Sigmoid colon (tissue), 7 donors: ENCODE measurements around the gene PSMD11. TPM values are rescaled to one million over a fixed set of nuclear protein-coding genes. Genes with fewer than 3 reads are reported as not detected.
A peak's percentile ranks its signal among the peaks of the same experiment; 100 is the strongest.

Experiments used
- DNase-seq: peaks from one replicate; pipeline ENCODE4 v3.0.0-alpha.2; 2019
- H3K27ac ChIP-seq, 4 donors: fragments of 200-600 bp; sonication (generic); one replicate each; pipeline ENCODE4 v1.5.1; 2016 to 2019; ENCODE audit warnings: mild to moderate bottlenecking in 1 of 4
- H3K27me3 ChIP-seq, 3 donors: fragments of 200-600 bp; sonication (generic); one replicate each; pipeline ENCODE4 v1.5.1; 2019; ENCODE audit warnings: mild to moderate bottlenecking in 1 of 3
- H3K36me3 ChIP-seq, 4 donors: fragments of 200-600 bp; sonication (generic); one replicate each; pipeline ENCODE4 v1.5.1; 2016 to 2019
- H3K4me1 ChIP-seq, 4 donors: fragments of 200-600 bp; sonication (generic); one replicate each; pipeline ENCODE4 v1.5.1; 2017 to 2019
- H3K4me3 ChIP-seq, 4 donors: fragments of 200-600 bp; sonication (generic); one replicate each; pipeline ENCODE4 v1.5.1; 2017 to 2019; ENCODE audit warnings: mild to moderate bottlenecking in 2 of 4, moderate library complexity in 1 of 4
- H3K9me3 ChIP-seq, 4 donors: fragments of 200-600 bp in 3 of 4; sonication (generic) in 3 of 4; one replicate each; pipeline versions ENCODE4 v1.5.1 to v1.6.1; 2013 to 2019
- EP300 ChIP-seq, 4 donors: sonication (generic); formaldehyde crosslinking; IDR thresholded peaks; one replicate each; pipeline ENCODE4 v1.6.1; 2017; ENCODE audit warnings: antibody characterized with exemption in 4 of 4
- POLR2A ChIP-seq, 2 donors: fragments of 450-650 bp; IDR thresholded peaks; one replicate each; pipeline ENCODE4 v1.6.1; 2016; ENCODE audit warnings: antibody characterized with exemption in 2 of 2, mild to moderate bottlenecking in 2 of 2, moderate library complexity in 2 of 2
- POLR2AphosphoS5 ChIP-seq, 4 donors: sonication (generic); formaldehyde crosslinking; IDR thresholded peaks; one replicate each; pipeline ENCODE4 v1.6.1; 2017; ENCODE audit warnings: antibody characterized with exemption in 4 of 4
- WGBS, 2 donors: extraction: QIAGEN DNeasy Blood & Tissue Kit; methylation state at CpG; one replicate each; pipeline ENCODE4 v1.1.7; 2013; 5-methylcytosine and 5-hydroxymethylcytosine counted together
- intact Hi-C: fragments of 100-400 bp; cut with DNase I; formaldehyde crosslinking; loops from one replicate; pipeline ENCODE4 v1.15.1; 2023
- polyA plus RNA-seq, 3 donors: library from polyadenylated mRNA; stranded (reverse); fragments of 200-250 nt; gene quantifications; one replicate each; pipeline ENCODE4 v1.2.3, GENCODE V29; 2013
- total RNA-seq, 4 donors: library from RNA; depleted of rRNA; stranded (reverse); fragments of >200 nt; gene quantifications; one replicate each; pipeline ENCODE4 v1.1.0, GENCODE V29; 2016
- TF ChIP-seq, protein P1 (sequence below), 4 experiments: fragments of 450-650 bp in 3 of 4; fragments of 200-600 bp in 1 of 4; IDR thresholded peaks; one replicate each; pipeline ENCODE4 v1.5.1; 2016 to 2019; ENCODE audit warnings: antibody characterized with exemption in 4 of 4, mild to moderate bottlenecking in 3 of 4, moderate library complexity in 2 of 4
- donor health status: healthy with polysubstance abuse.
- donor health status: Bipolar disorder and iron deficiency.
- donor health status: healthy.

The PSMD11 gene
- total and polyA plus RNA-seq, 7 donors = 42.0 to 71.7 (median 43.9) TPM

DNA sequence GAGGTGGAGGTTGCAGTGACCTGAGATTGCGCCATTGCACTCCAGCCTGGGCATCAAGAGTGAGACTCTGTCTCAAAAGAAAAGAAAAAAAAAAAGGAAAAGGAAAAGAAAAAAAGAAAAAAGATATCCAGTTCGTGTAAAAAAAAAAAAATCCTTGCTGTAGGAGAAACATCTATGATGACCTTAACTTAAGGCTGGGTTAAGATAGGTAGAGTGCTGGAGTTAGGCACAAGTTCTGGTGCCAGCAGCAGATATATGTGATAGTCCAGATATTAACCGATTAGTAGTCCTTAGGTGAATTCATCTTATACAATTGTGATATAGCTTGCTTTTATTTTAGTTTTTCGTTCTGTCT, 17.2 kb downstream of the PSMD11 start:
- DNase-seq = no peak
- TF ChIP-seq EP300 (IDR thresholded peaks at IDR 0.05) (no peak), POLR2AphosphoS5 (IDR thresholded peaks at IDR 0.05) (no peak), POLR2A (IDR thresholded peaks at IDR 0.05) (no peak)
- TF ChIP-seq, protein P1, sequence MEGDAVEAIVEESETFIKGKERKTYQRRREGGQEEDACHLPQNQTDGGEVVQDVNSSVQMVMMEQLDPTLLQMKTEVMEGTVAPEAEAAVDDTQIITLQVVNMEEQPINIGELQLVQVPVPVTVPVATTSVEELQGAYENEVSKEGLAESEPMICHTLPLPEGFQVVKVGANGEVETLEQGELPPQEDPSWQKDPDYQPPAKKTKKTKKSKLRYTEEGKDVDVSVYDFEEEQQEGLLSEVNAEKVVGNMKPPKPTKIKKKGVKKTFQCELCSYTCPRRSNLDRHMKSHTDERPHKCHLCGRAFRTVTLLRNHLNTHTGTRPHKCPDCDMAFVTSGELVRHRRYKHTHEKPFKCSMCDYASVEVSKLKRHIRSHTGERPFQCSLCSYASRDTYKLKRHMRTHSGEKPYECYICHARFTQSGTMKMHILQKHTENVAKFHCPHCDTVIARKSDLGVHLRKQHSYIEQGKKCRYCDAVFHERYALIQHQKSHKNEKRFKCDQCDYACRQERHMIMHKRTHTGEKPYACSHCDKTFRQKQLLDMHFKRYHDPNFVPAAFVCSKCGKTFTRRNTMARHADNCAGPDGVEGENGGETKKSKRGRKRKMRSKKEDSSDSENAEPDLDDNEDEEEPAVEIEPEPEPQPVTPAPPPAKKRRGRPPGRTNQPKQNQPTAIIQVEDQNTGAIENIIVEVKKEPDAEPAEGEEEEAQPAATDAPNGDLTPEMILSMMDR (IDR thresholded peaks at IDR 0.05) = no peak
- 69 to 75% methylated on average over 4 of the region's 4 CpGs for WGBS, 2 donors
- Histone ChIP-seq H3K27me3 (no peaks in the 10 kb centered on the region), H3K4me1 (peaks cover 0 to 5% (median 0%) of the 10 kb centered on the region in 4 donors), H3K9me3 (no peaks in the 10 kb centered on the region), H3K36me3 (peaks cover 16 to 92% (median 50%) of the 10 kb centered on the region in 4 donors), H3K4me3 (no peak overlapping the region), H3K27ac (no peak overlapping the region)
- intact Hi-C loops = loop anchor here (5.0 kb wide), 1 partner anchor 296 kb away; no protein-coding TSS in a partner anchor

DNA sequence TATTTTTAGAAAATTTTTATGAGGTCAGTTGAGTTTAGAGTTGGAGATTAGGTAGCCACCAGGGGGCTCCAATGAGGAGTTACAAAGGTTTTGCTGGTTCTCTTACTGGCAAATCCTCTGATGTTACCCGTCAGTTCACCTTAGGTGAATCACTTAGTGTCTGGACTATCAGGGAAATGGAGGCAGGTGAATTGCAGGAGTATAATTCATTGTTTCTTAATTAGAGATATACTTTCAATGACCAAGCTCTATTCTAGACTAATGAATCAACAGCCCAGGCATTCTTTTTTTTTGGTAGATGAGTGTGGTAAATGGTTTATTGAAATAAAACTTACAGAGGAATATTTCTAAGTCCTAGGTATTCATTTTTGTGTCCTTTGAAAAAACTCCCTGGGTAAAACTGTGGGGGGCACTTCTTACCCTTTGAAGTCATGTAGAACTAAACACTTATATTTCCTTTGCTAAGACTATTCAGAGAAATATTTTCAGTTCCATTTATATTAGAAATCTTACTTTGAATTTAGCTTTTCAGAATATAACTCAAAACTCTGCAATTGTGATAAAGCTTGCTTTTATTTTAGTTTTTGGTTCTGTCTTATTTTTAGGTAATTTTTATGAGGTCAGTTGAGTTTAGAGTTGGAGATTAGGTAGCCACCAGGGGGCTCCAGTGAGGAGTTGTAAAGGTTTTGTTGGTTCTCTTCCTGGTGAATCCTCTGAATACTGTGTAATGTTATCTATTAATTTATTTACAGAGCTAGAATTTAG, 17.7 kb downstream of the PSMD11 start:
- intact Hi-C loops = loop anchor here (5.0 kb wide), 1 partner anchor 295 kb away; no protein-coding TSS in a partner anchor
- Histone ChIP-seq H3K4me3 (no peak overlapping the region), H3K4me1 (peaks cover 0 to 5% (median 0%) of the 10 kb centered on the region in 4 donors), H3K9me3 (no peaks in the 10 kb centered on the region), H3K27ac (no peak overlapping the region), H3K27me3 (no peaks in the 10 kb centered on the region), H3K36me3 (peaks cover 16 to 92% (median 48%) of the 10 kb centered on the region in 4 donors)
- 48 to 51% methylated on average over 1 of the region's 1 CpG for WGBS, 2 donors
- DNase-seq = no peak
- no peak for TF ChIP-seq POLR2AphosphoS5 (IDR thresholded peaks at IDR 0.05)
- no peak for TF ChIP-seq POLR2A (IDR thresholded peaks at IDR 0.05)
- TF ChIP-seq EP300 (IDR thresholded peaks at IDR 0.05) = no peak
- TF ChIP-seq, protein P1 (IDR thresholded peaks at IDR 0.05) = peak in 3 of 4 experiments; percentile 8 to 42 (median 15)

DNA sequence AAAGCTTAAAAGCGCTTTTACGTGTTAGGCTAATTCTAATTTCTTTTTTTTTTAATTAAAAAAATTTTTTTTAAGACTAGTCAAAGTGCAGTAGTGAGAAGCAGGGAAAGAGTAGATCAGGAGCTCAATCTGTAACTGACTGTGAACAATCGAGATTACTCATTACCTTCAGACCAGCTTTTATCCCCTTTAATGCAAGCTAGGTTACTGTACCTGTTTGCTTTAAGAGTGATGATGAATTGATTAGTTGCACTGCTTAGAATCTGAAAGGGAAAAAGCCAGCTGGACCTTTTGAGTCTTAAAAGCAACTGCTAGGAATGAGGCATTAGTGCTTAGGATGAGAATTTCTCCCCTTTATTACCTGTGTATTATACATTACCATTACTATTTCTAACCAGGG, 19.0 kb downstream of the PSMD11 start:
- H3K4me1 ChIP-seq = peaks cover 0 to 5% (median 0%) of the 10 kb centered on the region in 4 donors
- no peak overlapping the region for H3K4me3 ChIP-seq
- H3K27me3 ChIP-seq = no peaks in the 10 kb centered on the region
- WGBS, 2 donors = 91 to 93% methylated on average over 3 of the region's 3 CpGs
- TF ChIP-seq, protein P1 (IDR thresholded peaks at IDR 0.05) = no peak
- no peak for TF ChIP-seq POLR2A (IDR thresholded peaks at IDR 0.05)
- no peak for TF ChIP-seq EP300 (IDR thresholded peaks at IDR 0.05)
- TF ChIP-seq POLR2AphosphoS5 (IDR thresholded peaks at IDR 0.05) = no peak
- intact Hi-C loops = loop anchor here (5.0 kb wide), 1 partner anchor 294 kb away; no protein-coding TSS in a partner anchor
- no peak for DNase-seq
- no peak overlapping the region for H3K27ac ChIP-seq
- peaks cover 16 to 92% (median 45%) of the 10 kb centered on the region in 4 donors for H3K36me3 ChIP-seq
- H3K9me3 ChIP-seq = no peaks in the 10 kb centered on the region

DNA sequence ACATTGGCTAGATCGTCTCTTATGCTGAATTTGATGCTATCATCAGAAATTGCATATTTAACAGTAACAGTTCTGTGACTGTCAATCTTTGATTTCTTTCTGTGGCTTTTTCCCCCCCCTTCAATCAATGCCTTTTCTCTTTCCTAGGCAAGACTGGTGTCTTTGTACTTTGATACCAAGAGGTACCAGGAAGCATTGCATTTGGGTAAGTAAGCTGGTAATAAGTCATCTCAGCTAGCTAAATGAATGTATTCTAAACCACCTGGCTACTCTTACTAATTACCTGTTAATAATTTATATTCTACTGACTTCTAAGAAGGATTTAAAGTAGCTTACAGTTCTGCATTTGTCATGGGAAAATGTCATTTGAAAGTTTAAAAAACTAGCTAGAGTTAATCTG, 20.1 kb downstream of the PSMD11 start:
- no peak for DNase-seq
- intact Hi-C loops = loop anchor here (5.0 kb wide), 1 partner anchor 293 kb away; no protein-coding TSS in a partner anchor
- Histone ChIP-seq H3K27me3 (no peaks in the 10 kb centered on the region), H3K36me3 (peaks cover 13 to 92% (median 46%) of the 10 kb centered on the region in 4 donors), H3K27ac (no peak overlapping the region), H3K9me3 (no peaks in the 10 kb centered on the region), H3K4me1 (peaks cover 0 to 5% (median 0%) of the 10 kb centered on the region in 4 donors), H3K4me3 (no peak overlapping the region)
- no peak for TF ChIP-seq EP300 (IDR thresholded peaks at IDR 0.05)
- TF ChIP-seq, protein P1 (IDR thresholded peaks at IDR 0.05) = no peak
- no peak for TF ChIP-seq POLR2AphosphoS5 (IDR thresholded peaks at IDR 0.05)
- no peak for TF ChIP-seq POLR2A (IDR thresholded peaks at IDR 0.05)
- 90 to 91% methylated on average over 1 of the region's 1 CpG for WGBS, 2 donors
